Neutrophil (primary cell): ENCODE measurements around the gene GIN1.
A peak's percentile ranks its signal among the peaks of the same experiment; 100 is the strongest.

Experiments used
- H3K27ac ChIP-seq: fragments of 200-600 bp; sonication (generic); 2 replicates; pipeline ENCODE4 v1.5.1; 2016; ENCODE audit warnings: mild to moderate bottlenecking, moderate library complexity
- H3K27me3 ChIP-seq: fragments of 200-600 bp; sonication (generic); 2 replicates; pipeline ENCODE4 v1.6.0; 2016; ENCODE audit warnings: mild to moderate bottlenecking
- H3K36me3 ChIP-seq: fragments of 200-600 bp; sonication (generic); 2 replicates; pipeline ENCODE4 v1.5.1; 2017
- H3K4me1 ChIP-seq, 2 experiments: fragments of 200-600 bp in 1 of 2; sonication (generic) in 1 of 2; 1 replicate in 1 of 2; 2 replicates in 1 of 2; pipeline versions ENCODE4 v1.5.1 to v1.6.1; 2013 to 2016; ENCODE audit warnings: low read depth in 1 of 2, low read length in 1 of 2, mild to moderate bottlenecking in 1 of 2, moderate library complexity in 1 of 2; ENCODE audit not compliant: control insufficient read depth in 1 of 2, insufficient read depth in 1 of 2
- H3K4me3 ChIP-seq, 2 experiments: fragments of 200-600 bp in 1 of 2; sonication (generic) in 1 of 2; 1 replicate in 1 of 2; 2 replicates in 1 of 2; pipeline ENCODE4 v1.5.1; 2013 to 2016; ENCODE audit warnings: low read depth in 1 of 2, low read length in 1 of 2, mild to moderate bottlenecking in 1 of 2, moderate library complexity in 1 of 2
- H3K9me3 ChIP-seq: fragments of 200-600 bp; sonication (generic); 2 replicates; pipeline ENCODE4 v1.5.1; 2016
- CTCF ChIP-seq: fragments of 200-600 bp; sonication (generic); IDR thresholded peaks from 2 replicates; pipeline ENCODE4 v1.5.1; 2016; ENCODE audit warnings: antibody characterized with exemption

The GIN1 gene

GRCh38 chr5:103128202-103128601 is 8.3 kb upstream of the GIN1 start:
- H3K27me3 ChIP-seq, result no peaks in the 10 kb centered on the region
- H3K4me1 ChIP-seq, result peaks cover 0 to 3% of the 10 kb centered on the region in 2 experiments
- no peak overlapping the region for H3K4me3 ChIP-seq
- H3K9me3 ChIP-seq, result no peaks in the 10 kb centered on the region
- H3K27ac ChIP-seq, result no peak overlapping the region
- TF ChIP-seq CTCF, result no peak
- H3K36me3 ChIP-seq, result peaks cover 12% of the 10 kb centered on the region

- H3K27ac ChIP-seq, result no peak overlapping the region
- H3K4me1 ChIP-seq, result peaks cover 4 to 7% of the 10 kb centered on the region in 2 experiments
- TF ChIP-seq CTCF, result no peak
- H3K4me3 ChIP-seq, result no peak overlapping the region
- H3K27me3 ChIP-seq, result no peaks in the 10 kb centered on the region
- no peaks in the 10 kb centered on the region for H3K9me3 ChIP-seq
- H3K36me3 ChIP-seq, result peaks cover 19% of the 10 kb centered on the region
Measured at GRCh38 chr5:103127292-103127817, 7.4 kb upstream of the GIN1 start.

GRCh38 chr5:103126557-103126956 is 6.6 kb upstream of the GIN1 start:
- Histone ChIP-seq H3K9me3 (no peaks in the 10 kb centered on the region), H3K4me1 (peaks cover 11 to 15% of the 10 kb centered on the region in 2 experiments), H3K4me3 (no peak overlapping the region), H3K27ac (no peak overlapping the region), H3K36me3 (peaks cover 19% of the 10 kb centered on the region), H3K27me3 (no peaks in the 10 kb centered on the region)
- TF ChIP-seq CTCF, result no peak

- Histone ChIP-seq H3K27me3 (no peaks in the 10 kb centered on the region), H3K27ac (no peak overlapping the region), H3K4me3 (no peak overlapping the region), H3K9me3 (no peaks in the 10 kb centered on the region), H3K36me3 (peaks cover 8% of the 10 kb centered on the region), H3K4me1 (peaks cover 36 to 39% of the 10 kb centered on the region in 2 experiments)
- TF ChIP-seq CTCF, result no peak
Measured at GRCh38 chr5:103122242-103122641, 2.3 kb upstream of the GIN1 start.

- peak overlapping the region; percentile 96 for H3K27ac ChIP-seq
- H3K4me1 ChIP-seq, result peaks cover 36 to 39% of the 10 kb centered on the region in 2 experiments
Measured at GRCh38 chr5:103120607-103121200, 766 bp upstream of the GIN1 start.

More at GRCh38 chr5:103120607-103121200, 766 bp upstream of the GIN1 start:
- H3K36me3 ChIP-seq, result peaks cover 8% of the 10 kb centered on the region
- no peaks in the 10 kb centered on the region for H3K9me3 ChIP-seq
- TF ChIP-seq CTCF, result no peak
- peak overlapping the region; percentile 69 to 83 for H3K4me3 ChIP-seq
- H3K27me3 ChIP-seq, result no peaks in the 10 kb centered on the region
